IPS-11a (cell line): ENCODE data around the gene PPP1R13L.
"Not testable (repeated sequence)": the region's sequence is repeated elsewhere in the genome, so short reads cannot be mapped to it uniquely, and the experiment has no call there.

Source experiments
- H3K4me3 ChIP-seq: one replicate; pipeline ENCODE4 v1.5.1; 2013; ENCODE audit warnings: low read depth, low read length, control low read depth

PPP1R13L gene

GRCh38 chr19:45431008-45431407, 26.1 kb upstream of the PPP1R13L start:
- H3K4me3 ChIP-seq = not testable (repeated sequence)

- not testable (repeated sequence) for H3K4me3 ChIP-seq
Measured at GRCh38 chr19:45429896-45430295, 25.0 kb upstream of the PPP1R13L start.

- peak overlapping the region; percentile 47 for H3K4me3 ChIP-seq
Measured at GRCh38 chr19:45428384-45429231, 23.7 kb upstream of the PPP1R13L start.

GRCh38 chr19:45424191-45425058, 19.6 kb upstream of the PPP1R13L start:
- H3K4me3 ChIP-seq = peak overlapping the region; percentile 72

- peak within 1 kb of the TSS; percentile 72 for H3K4me3 ChIP-seq
Measured at GRCh38 chr19:45423589-45424190, 18.8 kb upstream of the PPP1R13L start, which contains the start of gene ERCC1. Gene ERCC1 (minus strand): TSS chr19:45423917. CDS start chr19:45423374, 543 bp downstream.

GRCh38 chr19:45423033-45423588, 18.2 kb upstream of the PPP1R13L start:
- peak overlapping the region; percentile 65 for H3K4me3 ChIP-seq

GRCh38 chr19:45421947-45422498, 17.2 kb upstream of the PPP1R13L start:
- no peak overlapping the region for H3K4me3 ChIP-seq

- H3K4me3 ChIP-seq = no peak overlapping the region
Measured at GRCh38 chr19:45420871-45421270, 16.0 kb upstream of the PPP1R13L start.

- H3K4me3 ChIP-seq = no peak overlapping the region
Measured at GRCh38 chr19:45420356-45420755, 15.5 kb upstream of the PPP1R13L start.

- H3K4me3 ChIP-seq = no peak overlapping the region
Measured at GRCh38 chr19:45419895-45420294, 15.0 kb upstream of the PPP1R13L start.

GRCh38 chr19:45419396-45419795, 14.5 kb upstream of the PPP1R13L start:
- H3K4me3 ChIP-seq = no peak overlapping the region

- H3K4me3 ChIP-seq = no peak overlapping the region
Measured at GRCh38 chr19:45418802-45419201, 13.9 kb upstream of the PPP1R13L start.

- H3K4me3 ChIP-seq = no peak overlapping the region
Measured at GRCh38 chr19:45417151-45417550, 12.3 kb upstream of the PPP1R13L start.

- no peak overlapping the region for H3K4me3 ChIP-seq
Measured at GRCh38 chr19:45414468-45414867, 9.6 kb upstream of the PPP1R13L start.

GRCh38 chr19:45413497-45413896, 8.6 kb upstream of the PPP1R13L start:
- H3K4me3 ChIP-seq = no peak overlapping the region

GRCh38 chr19:45410330-45410729, 5.5 kb upstream of the PPP1R13L start:
- H3K4me3 ChIP-seq = not testable (repeated sequence)

- no peak overlapping the region for H3K4me3 ChIP-seq
Measured at GRCh38 chr19:45409557-45409920, 4.7 kb upstream of the PPP1R13L start.

GRCh38 chr19:45408830-45409556, 4.1 kb upstream of the PPP1R13L start:
- no peak overlapping the region for H3K4me3 ChIP-seq

GRCh38 chr19:45408121-45408520, 3.3 kb upstream of the PPP1R13L start:
- H3K4me3 ChIP-seq = no peak overlapping the region

- H3K4me3 ChIP-seq = peak overlapping the region; percentile 96
Measured at GRCh38 chr19:45407585-45407984, 2.7 kb upstream of the PPP1R13L start.
